ENCODE results near the gene CHPT1.

GRCh38 chr12:101697930-101698799 lies 725 bp downstream of the CHPT1 start:
- no peak for TF ChIP-seq CTCF (IDR thresholded peaks at IDR 0.05)
- peak in 1 of 2 donors; percentile 3 for TF ChIP-seq POLR2A (IDR thresholded peaks at IDR 0.05)
